GM13976 (cell line): ENCODE data around the gene ALDH16A1.
A peak's percentile ranks its signal among the peaks of the same experiment; 100 is the strongest.
"Not testable (repeated sequence)": the region's sequence is repeated elsewhere in the genome, so short reads cannot be mapped to it uniquely, and the experiment has no call there.

ENCODE experiments used
- DNase-seq: peaks from one replicate; pipeline ENCODE4 v3.0.0; 2012; ENCODE audit warnings: low spot score
- in situ Hi-C: fragments of 300-500 bp; cut with MboI; formaldehyde crosslinking; loops from one replicate; pipeline ENCODE4 v1.12.0; 2022; ENCODE audit warnings: low sequenced_read_pairs, mixed read lengths, inconsistent platforms; ENCODE audit not compliant: unreplicated experiment
- TF ChIP-seq, protein P1 (sequence below): IDR thresholded peaks from 2 replicates; pipeline ENCODE4 v1.5.1; 2012; ENCODE audit warnings: borderline replicate concordance, mild to moderate bottlenecking; ENCODE audit not compliant: insufficient read depth; ENCODE audit errors: extremely low read depth, missing control alignments, control extremely low read depth

Gene ALDH16A1

DNA sequence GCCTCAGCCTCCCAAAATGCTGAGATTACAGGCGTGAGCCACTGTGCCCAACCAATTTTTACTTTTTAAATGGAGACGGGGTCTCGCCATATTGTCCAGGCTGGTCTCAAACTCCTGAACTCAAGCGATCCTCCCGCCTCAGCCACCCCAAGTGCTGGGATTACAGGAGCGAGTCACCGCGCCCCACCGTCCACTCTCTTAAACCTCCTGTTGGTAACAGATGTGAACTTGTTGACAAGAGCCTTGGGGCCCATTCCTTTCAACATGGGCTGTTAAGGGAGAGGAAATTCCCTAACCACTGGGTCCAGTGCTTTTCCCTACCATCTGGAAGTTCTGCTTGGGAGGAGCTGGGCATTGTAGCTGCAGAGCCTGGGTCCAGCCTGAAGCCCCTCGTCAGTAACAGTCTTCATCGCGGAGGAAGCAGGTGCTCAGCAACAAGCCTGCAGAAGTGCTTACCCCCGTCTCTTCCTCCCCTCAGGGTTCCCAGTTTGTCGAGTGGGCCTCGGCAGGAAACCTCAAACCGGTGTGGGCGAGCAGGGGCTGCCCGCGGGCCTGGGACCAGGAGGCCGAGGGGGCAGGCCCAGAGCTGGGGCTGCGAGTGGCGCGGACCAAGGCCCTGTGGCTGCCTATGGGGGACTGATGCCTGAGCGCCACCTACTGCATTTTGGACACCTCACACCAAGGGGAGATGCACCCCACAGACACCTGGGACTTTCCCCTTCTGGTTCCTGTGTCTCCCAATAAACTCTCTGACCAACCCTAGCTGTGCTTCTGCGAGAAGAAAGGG is 17.0 kb downstream of the ALDH16A1 start:
- peak; percentile 88 for DNase-seq
- TF ChIP-seq, protein P1, sequence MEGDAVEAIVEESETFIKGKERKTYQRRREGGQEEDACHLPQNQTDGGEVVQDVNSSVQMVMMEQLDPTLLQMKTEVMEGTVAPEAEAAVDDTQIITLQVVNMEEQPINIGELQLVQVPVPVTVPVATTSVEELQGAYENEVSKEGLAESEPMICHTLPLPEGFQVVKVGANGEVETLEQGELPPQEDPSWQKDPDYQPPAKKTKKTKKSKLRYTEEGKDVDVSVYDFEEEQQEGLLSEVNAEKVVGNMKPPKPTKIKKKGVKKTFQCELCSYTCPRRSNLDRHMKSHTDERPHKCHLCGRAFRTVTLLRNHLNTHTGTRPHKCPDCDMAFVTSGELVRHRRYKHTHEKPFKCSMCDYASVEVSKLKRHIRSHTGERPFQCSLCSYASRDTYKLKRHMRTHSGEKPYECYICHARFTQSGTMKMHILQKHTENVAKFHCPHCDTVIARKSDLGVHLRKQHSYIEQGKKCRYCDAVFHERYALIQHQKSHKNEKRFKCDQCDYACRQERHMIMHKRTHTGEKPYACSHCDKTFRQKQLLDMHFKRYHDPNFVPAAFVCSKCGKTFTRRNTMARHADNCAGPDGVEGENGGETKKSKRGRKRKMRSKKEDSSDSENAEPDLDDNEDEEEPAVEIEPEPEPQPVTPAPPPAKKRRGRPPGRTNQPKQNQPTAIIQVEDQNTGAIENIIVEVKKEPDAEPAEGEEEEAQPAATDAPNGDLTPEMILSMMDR = peak; percentile 90
- in situ Hi-C loops = no loop called here

GRCh38 chr19:49470615-49470978 is 17.6 kb downstream of the ALDH16A1 start:
- DNase-seq = no peak
- in situ Hi-C loops = no loop called here
- TF ChIP-seq, protein P1 = no peak

DNA sequence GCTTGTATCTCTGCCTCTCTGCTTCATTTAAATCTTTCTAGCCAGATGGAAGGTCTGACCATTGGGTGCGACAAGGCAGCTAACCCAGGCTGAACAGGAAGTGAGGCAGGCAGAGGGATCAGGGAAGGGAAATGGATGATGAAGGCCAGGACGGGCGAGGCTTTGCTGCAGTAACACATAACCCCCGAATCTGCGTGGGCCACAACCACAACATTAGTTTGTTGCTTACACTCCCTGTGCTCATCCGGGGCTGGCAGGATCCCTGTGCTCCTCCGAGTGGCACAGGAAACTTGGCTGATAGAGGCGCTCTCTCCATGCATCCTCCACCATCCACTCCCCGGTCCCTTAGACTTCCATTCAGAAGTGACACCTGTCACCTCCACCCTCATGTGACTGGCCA is 19.9 kb downstream of the ALDH16A1 start:
- no peak for DNase-seq
- in situ Hi-C loops = no loop called here
- TF ChIP-seq, protein P1 = no peak

DNA sequence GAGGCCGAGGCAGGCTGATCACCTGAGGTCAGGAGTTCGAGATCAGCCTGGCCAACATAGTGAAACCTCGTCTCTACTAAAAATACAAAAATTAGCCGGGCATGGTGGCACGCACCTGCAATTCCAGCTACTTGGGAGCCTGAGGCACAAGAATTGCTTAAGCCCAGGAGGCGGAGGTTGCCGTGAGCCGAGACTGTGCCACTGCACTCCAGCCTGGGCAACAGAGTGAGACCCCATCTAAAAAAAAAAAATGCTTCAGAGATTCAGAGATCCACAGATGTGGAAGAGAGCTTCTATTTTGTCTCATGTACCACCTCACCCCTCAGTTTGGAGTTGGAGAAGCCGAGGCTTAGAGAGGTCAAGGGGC is 20.5 kb downstream of the ALDH16A1 start:
- in situ Hi-C loops, DNase-seq: not testable (repeated sequence)

DNA sequence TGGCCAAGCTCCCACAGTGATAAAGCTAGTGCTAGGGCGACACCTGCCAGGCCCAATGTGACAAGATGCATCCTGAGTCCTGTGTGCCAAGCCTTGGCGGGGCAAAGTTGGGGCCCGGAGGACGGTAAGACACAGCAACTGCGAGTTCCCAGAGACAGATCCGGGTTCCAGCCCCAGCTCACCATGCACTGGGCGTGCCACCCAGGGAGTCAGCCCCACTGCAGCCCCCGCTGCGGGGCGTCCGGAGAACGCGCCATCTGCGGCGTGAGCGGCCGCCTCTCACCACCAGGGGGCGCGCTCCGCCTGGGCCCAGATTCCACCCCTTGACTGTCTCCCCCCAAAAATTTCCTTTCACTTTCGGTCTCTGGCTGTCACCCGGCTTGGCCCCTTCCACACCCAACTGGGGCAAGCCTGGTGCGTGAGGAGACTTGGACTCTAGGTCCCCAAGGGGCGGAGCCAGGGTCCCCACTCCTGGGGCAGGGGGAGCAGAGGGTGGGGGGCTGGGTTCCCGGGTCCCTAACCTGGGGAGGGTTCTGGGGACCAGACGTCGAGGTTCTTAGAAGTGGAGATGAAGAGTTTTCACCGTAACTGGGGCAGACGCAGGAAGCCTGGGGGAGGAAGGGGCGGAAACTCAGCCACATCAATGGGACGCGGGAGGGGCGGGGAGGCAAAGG is 21.0 kb downstream of the ALDH16A1 start, which contains the start of gene FLT3LG:
TSS of gene FLT3LG (plus strand) at position 348 of the 674 bp plus-strand sequence. CDS start 425 bp downstream, outside the sequence.
- in situ Hi-C loops = no loop called here
- TF ChIP-seq, protein P1 = peak; percentile 97
- DNase-seq = peak; percentile 95

GRCh38 chr19:49474542-49474924 is 21.5 kb downstream of the ALDH16A1 start:
- no peak for DNase-seq
- in situ Hi-C loops = no loop called here
- TF ChIP-seq, protein P1 = no peak
